K562 (cell line): ENCODE measurements around the gene METTL23. TPM values are rescaled to one million over a fixed set of nuclear protein-coding genes. Genes with fewer than 3 reads are reported as not detected.

Experiments
- CBFB ChIP-seq: sonication (generic); formaldehyde crosslinking; IDR thresholded peaks from 2 replicates; pipeline ENCODE4 v1.4.0; 2020; ENCODE audit warnings: mild to moderate bottlenecking, missing genetic modification reagents
- CHCHD3 ChIP-seq: fragments of 250-450 bp; sonication (Bioruptor Pico); IDR thresholded peaks from 2 replicates; pipeline ENCODE4 v2.1.2; 2022; ENCODE audit warnings: mild to moderate bottlenecking
- E2F3 ChIP-seq: fragments of 250-450 bp; sonication (Bioruptor Pico); IDR thresholded peaks from 2 replicates; pipeline ENCODE4 v1.4.0; 2020; ENCODE audit warnings: mild to moderate bottlenecking
- ELF1 ChIP-seq: fragments of 200-800 bp; sonication (Bioruptor generic); IDR thresholded peaks from 2 replicates; pipeline ENCODE4 v1.6.1; 2016; ENCODE audit warnings: missing genetic modification characterization, missing compliant biosample characterization
- MYC ChIP-seq, 2 experiments: fragments of 250-450 bp in 1 of 2; sonication (Bioruptor Pico) in 1 of 2; IDR thresholded peaks; 2 replicates each; pipeline versions ENCODE4 v1.5.1 to v1.6.1; 2012 to 2021; ENCODE audit warnings: low read depth in 2 of 2, borderline replicate concordance in 1 of 2, improper control_type of control experiment in 1 of 2, low read length in 1 of 2, mild to moderate bottlenecking in 1 of 2, moderate library complexity in 1 of 2
- SAFB ChIP-seq: fragments of 200-400 bp; formaldehyde crosslinking; IDR thresholded peaks from 2 replicates; pipeline ENCODE4 v1.6.1; 2017; ENCODE audit warnings: low read depth, low read length, borderline replicate concordance
- SIN3A ChIP-seq, 2 experiments: fragments of 150-350 bp in 1 of 2; IDR thresholded peaks; 2 replicates each; pipeline ENCODE4 v1.6.1; 2011 to 2016; ENCODE audit warnings: borderline replicate concordance in 2 of 2, low read depth in 2 of 2, low read length in 2 of 2, mild to moderate bottlenecking in 2 of 2, moderate library complexity in 2 of 2; ENCODE audit not compliant: control insufficient read depth in 1 of 2
- ZBTB40 ChIP-seq, 2 experiments: fragments of 450-650 bp in 1 of 2; sonication (generic) in 1 of 2; formaldehyde crosslinking in 1 of 2; IDR thresholded peaks; 2 replicates each; pipeline versions ENCODE4 v1.7.1 to v1.9.0; 2016 to 2022; ENCODE audit warnings: inconsistent platforms in 1 of 2, mild to moderate bottlenecking in 1 of 2, missing genetic modification reagents in 1 of 2
- ZBTB43 ChIP-seq: sonication (generic); formaldehyde crosslinking; IDR thresholded peaks from 2 replicates; pipeline ENCODE4 v1.8.0; 2023; ENCODE audit warnings: mild to moderate bottlenecking, missing genetic modification reagents
- ZNF133 ChIP-seq: fragments of 250-450 bp; sonication (Bioruptor Pico); IDR thresholded peaks from 2 replicates; pipeline ENCODE4 v1.4.0; 2020; ENCODE audit warnings: mild to moderate bottlenecking
- ZNF146 ChIP-seq: IDR thresholded peaks from one replicate; pipeline ENCODE4 v1.6.1; 2018; ENCODE audit warnings: missing compliant biosample characterization; ENCODE audit not compliant: unreplicated experiment
- polyA plus RNA-seq, 8 experiments: library from polyadenylated mRNA; depleted of rRNA in 4 of 8; stranded (reverse) in 5 of 8; unstranded in 3 of 8; fragments of >200 nt; fragmentation: Nextera tagmentation in 2 of 8; fragmentation: Illumina TruSeq in 1 of 8; extraction: Ambion mirVana in 2 of 8; extraction: Trizol in 1 of 8; gene quantifications; 2 replicates each; pipeline versions ENCODE4 v1.2.1 to v1.2.3, GENCODE V29; 2011 to 2014; ENCODE audit warnings: inconsistent platforms in 1 of 8, missing spikeins in 1 of 8
- total RNA-seq, 7 experiments: library from RNA; depleted of rRNA in 6 of 7; stranded (reverse); fragments of >200 nt in 6 of 7; fragmentation: Illumina TruSeq in 2 of 7; extraction: Trizol in 2 of 7; gene quantifications; 2 replicates each; pipeline versions ENCODE4 v1.2.1 to v1.2.3, GENCODE V29; 2011 to 2021; ENCODE audit warnings: low replicate concordance in 1 of 7
- TF ChIP-seq, protein P1 (sequence below): sonication (generic); formaldehyde crosslinking; IDR thresholded peaks from 2 replicates; pipeline ENCODE4 v1.8.1; 2023; ENCODE audit warnings: mild to moderate bottlenecking, missing genetic modification reagents, moderate library complexity

The METTL23 gene
- total and polyA plus RNA-seq, 9 of the 15 experiments (the other 6 are each of a cell fraction or from before 2014, with no cell fraction given) = 29.4 to 67.3 (median 41.6) TPM

GRCh38 chr17:76726776-76727718, at the start of gene METTL23 (continued):
- TF ChIP-seq ZBTB40 (IDR thresholded peaks at IDR 0.05) (peak; percentile 59), ZBTB40 (CRISPR knock-in tag; IDR thresholded peaks at IDR 0.05) (no peak), ZNF133 (no peak), MYC (IDR thresholded peaks at IDR 0.05; ENCODE audit: low read depth, low read length) (peak; percentile 95), MYC (CRISPR knock-in tag; IDR thresholded peaks at IDR 0.05; ENCODE audit: borderline replicate concordance, low read depth) (peak; percentile 94; the same call in 1 of the 2 replicates), CHCHD3 (CRISPR knock-in tag) (no peak), SAFB (no peak; the same call in 1 of the 2 replicates), E2F3 (CRISPR knock-in tag) (peak; percentile 77), ELF1 (tag) (peak; percentile 90), ZBTB43 (CRISPR knock-in tag) (no peak), ZNF146 (CRISPR knock-in tag) (no peak), CBFB (0 out of 2 replicates have a peak, but pooled peaks have one; percentile 19), SIN3A (IDR thresholded peaks at IDR 0.05; ENCODE audit: borderline replicate concordance in 2 of 2, control insufficient read depth in 1 of 2, low read depth in 2 of 2, low read length in 2 of 2) (peak; percentile 60 to 86; a peak in 3 of 4 replicates)
- TF ChIP-seq, protein P1, sequence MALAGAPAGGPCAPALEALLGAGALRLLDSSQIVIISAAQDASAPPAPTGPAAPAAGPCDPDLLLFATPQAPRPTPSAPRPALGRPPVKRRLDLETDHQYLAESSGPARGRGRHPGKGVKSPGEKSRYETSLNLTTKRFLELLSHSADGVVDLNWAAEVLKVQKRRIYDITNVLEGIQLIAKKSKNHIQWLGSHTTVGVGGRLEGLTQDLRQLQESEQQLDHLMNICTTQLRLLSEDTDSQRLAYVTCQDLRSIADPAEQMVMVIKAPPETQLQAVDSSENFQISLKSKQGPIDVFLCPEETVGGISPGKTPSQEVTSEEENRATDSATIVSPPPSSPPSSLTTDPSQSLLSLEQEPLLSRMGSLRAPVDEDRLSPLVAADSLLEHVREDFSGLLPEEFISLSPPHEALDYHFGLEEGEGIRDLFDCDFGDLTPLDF (CRISPR knock-in tag) = peak; percentile 71
